Activated T-cell treated with anti-CD3 and anti-CD28 coated beads, Interleukin-2, amount 50 U/mL, for 1 hour (primary cell): Measurements from ENCODE around the gene SDK1.
"Not testable (repeated sequence)": the region's sequence is repeated elsewhere in the genome, so short reads cannot be mapped to it uniquely, and the experiment has no call there.

Source experiments
- DNase-seq: peaks from one replicate; pipeline ENCODE4 v3.0.0-alpha.2; 2020

SDK1 gene

DNA sequence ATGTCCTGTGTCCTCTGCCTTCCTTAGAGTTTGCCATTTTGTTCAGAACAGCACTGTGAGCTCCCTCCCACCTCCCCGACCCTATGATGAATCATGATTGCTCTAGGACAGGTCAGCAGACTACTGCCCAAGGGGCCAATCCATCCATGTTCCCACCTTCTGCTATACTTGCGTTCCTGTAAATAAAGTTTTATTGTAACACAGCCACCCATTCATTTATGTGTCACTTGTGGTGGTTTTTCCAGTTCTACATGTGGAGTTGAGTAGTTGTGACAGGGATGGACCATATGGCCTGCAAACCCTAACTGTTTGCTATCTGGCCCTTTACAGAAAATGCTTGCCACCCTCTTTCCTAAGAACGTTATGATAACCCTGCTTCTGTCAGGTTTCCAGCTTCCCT is 387.8 kb downstream of the SDK1 start:
- DNase-seq: no peak

DNA sequence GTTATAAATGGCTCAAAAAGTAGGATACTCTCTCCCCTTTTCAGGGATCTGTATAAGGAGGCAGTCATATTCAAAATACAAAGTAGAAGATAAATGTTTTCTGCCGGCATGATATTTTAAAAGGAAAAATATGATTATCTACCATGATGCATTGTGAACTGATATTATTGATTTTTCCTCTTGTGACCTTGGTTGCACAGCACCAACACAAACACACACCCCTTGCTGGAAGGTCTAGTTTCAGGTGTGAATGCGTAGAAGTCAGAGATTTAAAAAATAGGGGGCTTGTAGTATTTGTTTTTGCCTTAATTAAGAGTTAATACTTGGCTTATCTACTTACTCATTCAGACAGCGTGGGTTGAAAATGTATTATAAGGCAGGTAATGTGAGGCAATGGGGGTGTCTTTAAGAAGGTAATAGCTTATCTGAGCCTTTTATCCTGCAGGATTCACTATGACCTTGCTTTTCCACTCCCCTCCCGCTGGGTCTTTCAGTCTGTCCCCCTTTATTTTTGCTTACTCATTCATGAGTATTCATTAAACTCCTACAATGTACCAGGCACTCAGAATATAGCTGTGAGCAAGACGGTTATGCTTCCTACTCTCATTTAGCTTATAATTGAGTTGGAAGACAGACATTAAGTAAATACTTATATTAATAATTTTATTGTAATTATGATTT is 390.6 kb downstream of the SDK1 start:
- DNase-seq: no peak

DNA sequence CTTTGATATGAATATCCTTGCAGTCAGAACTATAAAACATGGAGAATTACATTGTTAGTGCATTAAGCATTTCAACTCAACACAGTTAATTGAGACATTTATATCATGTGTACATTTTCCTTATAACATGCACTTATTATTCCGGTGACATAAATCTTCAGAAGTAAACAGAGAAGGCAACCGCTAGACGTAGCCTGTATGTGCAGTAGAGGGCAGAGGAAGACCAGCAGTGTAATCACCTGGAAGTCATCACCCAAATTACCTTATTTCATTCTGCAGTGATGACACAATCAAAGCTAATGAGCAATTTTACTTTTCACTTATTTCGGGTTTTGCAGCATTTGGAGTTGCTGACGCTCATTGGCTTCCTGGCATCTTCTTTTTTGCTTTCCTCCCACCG is 394.6 kb downstream of the SDK1 start:
- no peak for DNase-seq

DNA sequence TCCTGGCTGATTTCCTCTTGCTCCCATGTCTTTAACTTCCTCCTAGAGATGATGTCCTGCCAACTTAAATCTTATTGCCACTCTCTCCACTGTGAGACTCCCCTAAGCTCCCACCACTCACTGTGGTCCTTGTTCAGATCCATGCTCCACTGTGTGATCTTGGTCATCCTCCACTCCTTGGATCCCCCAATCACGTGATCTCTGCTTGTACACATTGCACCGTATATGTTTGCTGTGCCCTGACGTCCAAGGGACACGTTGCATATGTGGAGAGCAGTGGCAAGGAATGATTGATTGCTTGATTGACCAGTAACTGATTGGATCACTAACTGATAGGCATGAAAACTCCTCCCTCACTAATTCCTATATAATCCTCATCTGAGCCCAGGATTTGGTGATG is 395.1 kb downstream of the SDK1 start:
- no peak for DNase-seq

DNA sequence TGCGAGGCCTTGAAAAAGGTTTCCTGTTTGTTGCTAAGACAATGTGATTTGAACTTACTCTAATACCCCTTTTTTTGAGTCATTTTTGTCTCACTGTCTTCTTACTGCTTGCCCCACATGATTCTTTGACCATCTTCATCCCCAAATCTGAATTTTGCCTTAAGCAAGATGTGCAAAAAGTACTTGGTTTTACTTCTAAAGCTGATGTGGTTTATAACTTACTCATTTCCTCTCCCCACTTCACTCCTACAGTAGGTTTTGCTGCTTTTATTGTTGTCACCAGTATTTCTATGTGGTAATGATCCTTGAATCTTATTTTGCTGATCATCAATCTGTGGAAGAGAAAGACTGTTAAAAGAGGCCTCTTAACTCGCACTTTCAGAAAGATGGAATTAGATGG is 396.4 kb downstream of the SDK1 start:
- DNase-seq: no peak

DNA sequence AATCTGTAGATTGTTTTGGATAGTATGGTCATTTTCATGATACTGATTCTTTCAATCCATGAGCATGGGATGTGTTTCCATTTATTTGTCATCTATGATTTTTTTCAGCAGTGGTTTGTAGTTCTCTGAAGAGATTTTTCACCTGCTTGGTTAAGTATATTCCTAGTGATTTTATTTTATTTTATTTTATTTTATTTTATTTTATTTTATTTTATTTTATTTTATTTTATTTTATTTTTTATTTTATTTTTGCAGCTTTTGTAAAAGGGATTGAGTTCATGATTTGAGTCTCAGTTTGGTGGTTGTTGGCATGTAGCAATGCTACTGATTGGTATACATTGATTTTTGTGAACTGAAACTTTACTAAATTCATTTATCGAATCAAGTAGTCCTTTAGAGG is 404.2 kb downstream of the SDK1 start:
- no peak for DNase-seq

DNA sequence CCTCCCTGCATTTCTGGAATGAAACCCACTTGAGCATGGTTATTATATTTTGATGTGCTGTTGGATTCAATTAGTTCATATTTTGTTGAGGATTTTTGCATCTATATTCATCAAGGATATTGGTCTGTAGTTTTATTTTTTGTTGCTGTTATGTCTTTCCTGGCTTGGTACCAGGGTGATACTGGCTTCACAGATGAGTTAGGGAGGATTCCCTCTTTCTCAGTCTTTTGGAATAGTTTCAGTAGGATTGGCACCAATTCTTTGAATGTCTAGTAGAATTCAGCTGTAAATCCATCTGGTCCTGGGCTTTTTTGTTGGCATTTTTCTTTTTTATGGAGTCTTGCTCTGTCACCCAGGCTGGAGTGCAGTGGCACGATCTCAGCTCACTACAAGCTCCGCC is 405.0 kb downstream of the SDK1 start:
- DNase-seq: not testable (repeated sequence)

DNA sequence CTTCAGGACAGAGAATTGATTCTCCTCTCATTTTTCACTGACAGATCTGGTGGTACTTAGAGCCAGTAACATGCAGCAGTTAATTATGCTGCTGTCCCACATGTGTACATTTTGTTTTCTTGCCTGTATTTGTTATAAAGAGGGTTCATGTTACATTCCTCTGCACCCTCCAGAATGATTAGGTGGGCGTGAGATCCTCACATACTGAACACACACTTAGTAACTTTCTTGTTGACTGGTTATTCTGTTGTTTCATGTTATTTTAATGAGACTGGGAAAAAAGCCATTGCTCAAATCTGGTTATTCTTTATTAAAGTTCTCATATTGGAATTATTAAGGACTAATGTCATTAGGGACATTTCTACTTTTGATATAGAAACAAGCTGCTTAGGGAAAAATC is 409.1 kb downstream of the SDK1 start:
- DNase-seq: no peak

DNA sequence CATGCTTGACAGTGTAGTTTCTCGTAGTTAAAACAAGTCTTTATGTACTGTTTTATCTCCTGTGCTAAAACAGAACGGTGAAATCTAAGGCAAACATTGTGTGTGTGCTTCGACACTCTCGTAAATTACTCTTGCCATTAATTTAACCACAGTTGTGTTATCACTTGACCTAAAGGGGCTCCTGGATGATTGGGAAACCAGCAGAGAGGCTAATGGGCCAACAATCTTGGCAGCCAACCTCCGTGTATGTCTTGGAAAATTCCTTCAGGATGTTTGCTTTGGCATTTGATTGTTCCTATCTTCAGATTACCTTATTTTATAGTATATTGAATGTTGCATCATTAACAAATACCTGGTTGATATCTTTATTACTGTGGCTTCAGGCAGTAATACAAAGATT is 409.5 kb downstream of the SDK1 start:
- no peak for DNase-seq

DNA sequence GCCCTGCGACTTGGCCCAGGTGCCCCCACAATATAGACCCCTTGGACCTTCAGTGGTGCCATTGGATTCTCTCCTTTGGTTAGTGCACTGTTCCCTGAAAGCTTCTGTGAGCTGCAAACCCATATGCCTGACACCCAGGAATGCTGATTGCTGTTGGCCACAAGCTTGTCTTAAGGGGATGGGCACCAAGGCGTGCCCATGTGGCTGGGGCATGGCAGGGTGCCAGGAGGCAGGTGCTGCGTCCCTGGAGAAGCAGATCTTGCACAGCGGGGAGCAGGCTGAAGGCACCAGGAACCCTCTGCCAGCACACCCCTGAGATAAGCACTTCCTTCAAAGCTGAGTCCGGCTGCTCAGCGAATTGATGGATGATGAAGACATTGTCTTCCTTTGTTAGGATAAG is 411.8 kb downstream of the SDK1 start:
- no peak for DNase-seq

DNA sequence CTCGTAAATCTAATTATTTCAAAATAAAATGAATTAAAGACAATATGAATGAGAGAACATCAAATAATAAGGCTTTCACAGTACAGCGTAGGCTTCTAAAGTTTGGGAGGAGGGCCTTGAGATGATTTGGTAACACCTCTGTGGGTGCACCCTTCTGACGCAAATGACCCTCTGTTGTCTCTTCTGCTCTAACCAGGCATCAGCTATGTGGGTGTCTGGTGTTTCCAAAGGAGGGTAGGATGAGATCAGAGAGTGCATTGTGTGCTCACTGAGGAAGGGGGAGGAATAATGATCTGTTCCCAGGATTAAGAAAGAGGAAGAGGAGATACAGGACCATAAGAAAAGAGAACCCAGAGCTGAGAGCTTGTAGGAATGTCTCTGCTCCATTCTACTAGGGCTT is 420.4 kb downstream of the SDK1 start:
- DNase-seq: no peak

DNA sequence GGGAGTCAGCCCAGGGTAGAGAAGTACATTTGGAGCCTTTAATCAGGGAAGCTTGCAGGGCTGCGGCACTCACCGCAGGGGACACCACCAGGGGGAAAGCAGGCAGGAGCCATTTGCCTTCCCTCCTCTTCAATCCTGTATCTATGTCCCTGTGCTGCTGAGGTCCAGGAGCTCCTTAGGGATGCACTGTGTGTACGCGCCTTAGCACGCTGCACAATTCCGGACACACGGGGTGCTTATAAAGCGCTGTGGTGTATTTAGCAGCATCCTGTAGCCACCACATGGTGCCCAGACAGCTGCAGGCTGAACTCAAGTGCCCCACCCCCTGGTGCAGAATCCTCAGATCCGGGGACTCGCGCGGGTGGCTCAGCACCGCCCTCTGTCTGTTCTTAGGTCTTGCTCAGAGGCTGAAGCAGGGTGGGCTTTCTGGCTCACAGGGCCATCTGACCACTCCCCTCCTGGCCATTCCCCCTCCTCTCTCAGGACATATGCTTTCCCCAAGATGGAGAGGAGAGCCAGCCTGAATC is 421.4 kb downstream of the SDK1 start:
- peak; percentile 36 for DNase-seq

DNA sequence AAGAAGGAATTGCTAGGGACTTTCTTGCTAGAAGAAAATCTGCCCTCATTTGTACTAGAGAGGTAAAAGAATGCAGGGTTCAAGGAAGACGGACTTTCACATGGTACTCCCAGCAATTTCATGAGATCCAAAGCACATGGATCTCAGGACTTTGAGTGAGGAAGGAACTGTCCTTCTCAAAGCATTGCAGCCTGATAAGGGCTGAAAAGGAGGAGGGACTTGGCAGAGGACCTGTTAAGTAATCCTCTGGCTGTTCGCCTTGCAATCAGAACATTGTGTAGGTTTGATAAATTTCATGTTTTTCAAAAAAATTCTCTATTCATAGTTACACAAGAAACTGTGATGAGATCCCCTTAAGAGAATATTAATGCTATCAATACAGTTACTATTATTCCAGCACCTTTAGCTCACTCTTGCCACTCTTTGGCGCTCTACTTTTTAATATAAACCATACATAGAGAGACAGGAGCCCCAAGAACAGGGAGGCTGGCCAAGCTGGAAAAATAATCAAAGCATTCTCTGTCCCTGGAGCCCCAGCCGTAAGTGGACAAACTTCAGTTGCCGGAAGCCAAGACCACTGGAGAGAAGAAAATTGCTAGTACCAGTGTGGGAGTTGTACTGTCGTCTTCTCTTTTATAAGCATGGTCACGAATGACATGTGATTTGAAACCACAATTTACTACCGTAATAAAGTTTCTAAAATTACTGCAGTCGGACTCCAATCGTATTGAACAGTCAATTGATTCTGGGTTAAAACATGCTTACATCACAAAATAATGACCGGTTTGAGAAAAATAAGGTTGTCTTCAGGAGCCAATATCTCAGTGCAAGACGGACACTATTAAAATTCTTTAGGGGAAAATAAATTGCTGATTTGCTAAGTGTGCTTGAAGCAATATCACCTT is 424.4 kb downstream of the SDK1 start:
- DNase-seq: no peak

DNA sequence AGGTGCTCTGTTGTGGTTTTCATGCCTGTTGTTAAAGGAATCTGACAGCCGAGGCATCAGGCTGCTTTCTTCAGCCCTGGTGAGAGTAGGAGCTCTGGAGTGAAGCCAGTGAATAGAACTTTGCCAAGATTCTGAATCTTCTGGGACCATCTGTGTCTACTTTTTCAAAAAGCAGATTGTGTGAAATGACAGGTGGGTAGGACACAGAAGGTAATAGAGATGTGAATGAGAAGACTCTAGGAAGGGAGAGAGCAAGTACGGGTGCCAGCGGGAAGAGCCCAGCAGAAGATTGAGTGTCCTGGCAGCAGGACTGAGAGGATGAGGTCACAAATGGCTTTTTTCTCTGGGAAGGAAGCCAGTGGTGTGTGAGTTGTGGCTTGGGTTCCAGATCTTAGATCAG is 429.2 kb downstream of the SDK1 start:
- no peak for DNase-seq

DNA sequence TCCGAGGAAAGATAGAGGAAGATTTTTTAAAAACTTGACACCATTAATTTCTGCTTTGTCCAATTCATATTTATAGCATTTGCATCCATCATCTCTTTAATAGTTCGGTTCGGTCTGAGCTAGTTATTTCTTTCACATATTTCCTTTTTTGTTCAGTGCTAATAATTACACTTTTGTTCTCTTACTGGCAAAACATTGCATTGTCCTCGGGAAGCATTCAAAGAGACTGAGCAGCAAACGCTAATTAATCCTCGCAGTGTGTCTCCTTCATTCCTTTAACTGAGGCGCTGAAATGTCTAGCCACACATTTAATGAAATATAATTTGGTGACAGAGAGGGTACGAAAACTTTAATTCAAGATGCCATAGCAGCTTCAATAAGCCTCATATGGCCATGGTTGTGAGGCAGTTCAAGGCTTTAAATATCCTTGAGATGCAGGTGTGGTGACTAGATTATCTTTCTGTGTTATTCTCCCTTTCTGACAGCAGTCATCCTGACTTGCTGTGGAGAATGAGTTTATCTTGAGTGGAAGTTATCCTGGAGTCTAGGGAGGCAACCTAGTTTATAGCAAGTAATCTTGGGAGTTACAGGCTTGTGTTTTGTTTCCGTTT is 431.4 kb downstream of the SDK1 start:
- DNase-seq: no peak

DNA sequence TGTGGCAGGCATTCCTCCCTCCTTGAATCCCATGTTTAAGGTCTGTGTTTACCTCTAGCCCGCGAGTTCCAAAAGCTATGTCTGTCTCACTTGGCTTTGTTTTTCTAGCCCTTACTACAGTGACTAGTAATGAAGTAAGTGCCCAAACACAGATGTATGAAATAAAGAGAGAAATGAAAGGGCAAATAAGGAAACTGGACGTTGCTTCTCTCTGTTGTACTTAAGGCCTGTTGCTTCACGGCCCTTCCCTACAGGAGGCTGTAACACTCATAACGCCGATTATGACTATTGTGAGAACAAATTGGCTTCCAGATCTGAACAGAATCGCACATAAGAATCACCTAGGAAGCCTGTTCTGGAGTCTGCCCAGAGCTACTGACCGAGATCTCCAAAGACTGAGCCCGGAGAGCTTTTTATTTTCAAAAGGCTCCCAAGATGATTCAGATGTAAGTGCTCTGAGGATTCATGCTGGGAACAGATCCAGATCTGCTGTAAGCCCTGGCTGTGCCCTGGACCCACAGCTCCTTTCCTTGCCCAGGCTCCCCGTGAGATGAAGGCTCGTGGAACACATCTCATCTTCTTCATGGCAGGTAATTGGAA is 432.6 kb downstream of the SDK1 start:
- DNase-seq: no peak

DNA sequence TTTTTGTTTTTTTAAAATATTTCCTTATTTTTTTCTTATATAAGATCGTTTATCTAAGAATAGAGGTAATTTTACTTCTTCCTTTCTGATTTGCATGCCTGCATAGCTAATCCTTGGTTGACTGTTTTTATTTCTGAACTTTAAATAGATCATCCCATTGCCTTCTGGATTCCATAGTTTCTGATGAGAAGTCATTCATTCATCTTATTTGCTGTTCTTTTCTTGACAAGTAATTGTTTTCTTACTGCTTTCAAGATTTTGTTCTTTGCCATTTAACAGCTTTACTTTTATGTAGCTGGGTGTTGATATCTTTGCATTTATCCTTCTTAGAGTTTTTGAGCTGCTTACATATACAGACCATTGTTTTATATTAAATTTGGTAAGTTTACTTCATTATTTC is 437.9 kb downstream of the SDK1 start:
- DNase-seq: no peak

DNA sequence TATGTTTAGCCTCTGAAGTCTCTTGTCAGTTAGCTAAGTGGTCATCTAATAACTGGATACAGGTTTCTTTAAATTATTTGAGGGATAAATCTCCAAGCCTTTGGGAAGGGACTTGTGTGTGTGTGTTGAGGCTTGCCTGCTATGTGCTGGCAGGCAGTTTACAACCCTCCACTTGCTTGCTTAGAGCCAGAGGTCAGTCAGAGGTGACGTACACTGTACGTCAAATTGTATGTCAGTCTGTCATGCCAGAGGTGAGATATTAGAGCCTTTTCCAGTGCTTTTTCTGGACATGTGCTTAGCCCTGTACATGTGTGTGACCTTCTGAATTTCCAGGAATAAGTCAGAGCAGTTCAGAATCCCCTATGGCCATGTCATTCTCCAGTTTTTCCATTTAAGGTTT is 438.9 kb downstream of the SDK1 start:
- DNase-seq: no peak

DNA sequence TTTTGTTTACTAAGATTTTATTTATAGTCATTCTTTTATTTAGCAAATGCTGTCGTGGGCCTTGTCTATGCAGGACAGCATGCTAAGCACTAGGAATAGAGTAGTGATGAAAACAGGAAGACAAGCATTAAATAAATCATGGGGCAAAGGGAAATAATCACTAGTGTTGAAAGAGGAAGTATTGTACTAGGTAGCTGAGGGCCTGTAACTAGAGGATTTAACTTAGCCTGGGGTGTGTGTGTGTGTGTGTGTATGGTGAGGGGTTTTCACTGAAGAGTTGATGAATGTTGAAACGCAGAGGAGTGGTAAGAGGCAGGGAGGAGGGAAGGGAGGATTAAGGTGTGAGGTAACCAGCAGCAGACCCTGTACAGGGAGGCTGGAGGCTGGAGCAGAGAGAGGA is 446.4 kb downstream of the SDK1 start:
- no peak for DNase-seq

DNA sequence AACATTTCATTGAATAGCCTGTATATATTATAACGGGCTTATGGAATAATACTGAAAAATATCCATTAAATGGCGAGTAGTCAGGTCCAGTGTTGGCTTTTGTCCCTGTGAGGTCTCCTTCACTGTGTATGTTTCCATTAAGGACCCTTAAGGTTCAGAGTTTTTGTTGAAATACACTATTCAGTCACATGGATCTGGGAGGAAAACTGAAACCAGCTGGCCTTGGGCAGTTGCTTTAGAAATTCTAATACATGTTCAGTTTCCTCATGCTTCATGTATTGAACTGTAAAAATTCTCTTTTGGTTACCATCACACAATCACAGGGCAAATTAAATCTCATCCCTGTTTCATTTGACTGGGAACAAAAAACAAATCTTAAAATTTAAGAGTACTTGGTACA is 447.3 kb downstream of the SDK1 start:
- no peak for DNase-seq

DNA sequence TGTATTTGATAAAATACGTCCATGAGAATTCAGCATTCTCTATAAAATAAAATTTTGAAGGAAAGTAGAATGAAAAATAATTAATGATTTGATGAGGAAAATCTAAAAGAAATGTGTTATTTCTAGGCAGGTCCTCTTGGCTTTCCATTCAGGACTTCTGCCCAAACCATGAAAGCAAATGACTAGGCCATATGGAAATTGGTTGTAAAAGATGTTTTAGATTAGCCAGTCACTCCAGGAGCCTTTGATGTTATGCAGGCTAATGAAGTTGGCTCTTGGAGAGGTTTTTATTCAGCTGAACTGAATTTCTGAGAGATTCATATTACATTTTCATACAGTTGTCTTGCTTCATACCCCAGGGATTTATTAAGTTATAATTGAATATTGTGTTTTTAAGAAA is 452.8 kb downstream of the SDK1 start:
- DNase-seq: no peak

DNA sequence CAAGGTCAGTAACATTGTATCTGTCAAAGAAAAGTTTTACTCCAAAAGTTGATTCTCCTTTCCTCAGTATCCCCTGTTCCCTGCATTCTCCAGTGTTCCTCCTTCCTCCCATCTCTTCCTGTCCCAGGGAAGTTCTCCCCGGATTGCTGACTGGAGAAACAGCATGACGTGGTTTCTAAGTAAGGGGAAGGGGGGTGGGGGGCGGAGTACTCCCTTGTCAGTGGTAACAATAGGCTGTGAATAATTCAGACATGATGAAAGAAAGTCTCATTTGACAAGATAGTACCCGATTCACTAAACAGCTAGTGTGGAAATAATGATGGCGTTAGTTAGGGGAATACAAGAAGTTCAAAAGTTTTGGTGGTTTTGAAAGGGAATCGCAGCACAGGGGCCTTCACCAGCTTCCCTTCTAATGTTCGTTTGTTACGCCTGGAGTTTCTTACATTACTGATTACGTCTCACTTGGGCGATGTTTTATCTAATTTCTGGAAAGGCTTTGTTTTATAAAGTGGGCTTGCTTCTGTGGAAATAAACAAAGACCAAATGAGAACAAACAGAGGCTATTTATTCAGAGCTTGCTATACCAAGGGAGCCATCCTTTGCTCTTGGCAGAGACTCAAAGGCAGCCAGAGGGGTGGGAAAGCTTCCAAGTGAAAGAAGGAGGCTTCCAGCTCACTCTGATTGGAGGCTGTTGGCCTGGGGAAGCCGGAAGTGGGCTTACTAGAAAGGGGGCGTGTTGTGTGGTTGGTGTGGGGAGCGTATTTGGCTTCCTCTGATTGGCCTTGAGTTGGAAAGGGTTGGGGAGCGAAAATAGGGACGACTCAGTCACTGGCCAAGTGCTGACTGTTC is 453.7 kb downstream of the SDK1 start:
- no peak for DNase-seq
